Activated CD8-positive, alpha-beta T cell treated with anti-CD3 and anti-CD28 coated beads, Interleukin-2, amount 10 ng/mL, durations not matched to agents 7 days and 5 days (primary cell): ENCODE measurements around the gene CXorf51A. TPM values are rescaled to one million over a fixed set of nuclear protein-coding genes. Genes with fewer than 3 reads are reported as not detected.
"Not testable (repeated sequence)": the region's sequence is repeated elsewhere in the genome, so short reads cannot be mapped to it uniquely, and the experiment has no call there.

ENCODE experiments used
- ATAC-seq: fragments of 150-1000 bp; cut with Tn5 transposase; one replicate; pipeline ENCODE4 v1.10.0; 2021; ENCODE audit warnings: moderate library complexity
- CTCF ChIA-PET: fragments of 350-600 bp; sonication (Branson Sonifier 250); formaldehyde crosslinking; loops from one replicate; lab custom pipeline; 2021; ENCODE audit warnings: antibody characterized with exemption; lab: Charles Lee
- POLR2A ChIA-PET: fragments of 350-600 bp; sonication (Branson Sonifier 250); formaldehyde crosslinking; loops from one replicate; lab custom pipeline; 2021; ENCODE audit warnings: antibody characterized with exemption; lab: Charles Lee
- DNase-seq: peaks from one replicate; pipeline ENCODE4 v3.0.0-alpha.2; 2020
- H3K27ac Mint-ChIP-seq: one replicate; pipeline ENCODE4 v1.8.0; 2021; ENCODE audit warnings: mild to moderate bottlenecking, mixed read lengths
- H3K27me3 Mint-ChIP-seq: one replicate; pipeline ENCODE4 v1.8.0; 2021; ENCODE audit warnings: low read depth, mixed read lengths
- H3K36me3 Mint-ChIP-seq: one replicate; pipeline ENCODE4 v1.8.0; 2021; ENCODE audit warnings: low read depth, mixed read lengths
- H3K4me1 Mint-ChIP-seq: one replicate; pipeline ENCODE4 v1.8.0; 2021; ENCODE audit warnings: low read depth, mixed read lengths
- H3K4me3 Mint-ChIP-seq: one replicate; pipeline ENCODE4 v1.8.0; 2021; ENCODE audit warnings: mild to moderate bottlenecking, mixed read lengths
- H3K9me3 Mint-ChIP-seq: one replicate; pipeline ENCODE4 v1.8.0; 2022; ENCODE audit warnings: mixed read lengths; ENCODE audit not compliant: insufficient read depth
- total RNA-seq, 2 experiments: library from RNA; stranded (reverse); gene quantifications; one replicate each; pipeline ENCODE4 v1.2.3, GENCODE V29; 2021

The CXorf51A gene
- not detected for total RNA-seq

DNA sequence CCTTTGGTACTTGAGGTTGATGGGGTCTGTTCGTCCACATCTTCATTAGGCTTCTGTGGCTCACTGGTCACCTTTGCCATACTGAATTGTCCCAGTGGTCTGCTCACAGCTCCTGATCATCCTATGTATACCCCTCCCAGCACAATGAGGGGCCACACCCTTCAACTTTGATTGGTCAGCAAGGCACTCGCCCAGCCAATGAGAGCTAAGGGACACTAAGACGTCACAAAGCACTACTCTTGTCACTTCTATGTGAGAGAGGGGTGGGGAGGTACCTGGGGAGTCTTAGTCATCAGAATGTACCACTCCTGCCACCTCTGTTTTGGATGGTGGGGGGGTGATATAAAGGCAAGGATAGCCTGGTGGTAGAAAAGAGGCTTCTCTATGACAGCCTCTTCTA, at the start of gene CXorf51A:
Gene CXorf51A (minus strand): TSS at position 101 of the 400 bp plus-strand sequence. CDS start 21 bp downstream, at position 80.
- CTCF ChIA-PET, H3K36me3 Mint-ChIP-seq, POLR2A ChIA-PET, H3K27ac Mint-ChIP-seq, DNase-seq, H3K9me3 Mint-ChIP-seq, H3K4me3 Mint-ChIP-seq, H3K27me3 Mint-ChIP-seq, H3K4me1 Mint-ChIP-seq, ATAC-seq: not testable (repeated sequence)

DNA sequence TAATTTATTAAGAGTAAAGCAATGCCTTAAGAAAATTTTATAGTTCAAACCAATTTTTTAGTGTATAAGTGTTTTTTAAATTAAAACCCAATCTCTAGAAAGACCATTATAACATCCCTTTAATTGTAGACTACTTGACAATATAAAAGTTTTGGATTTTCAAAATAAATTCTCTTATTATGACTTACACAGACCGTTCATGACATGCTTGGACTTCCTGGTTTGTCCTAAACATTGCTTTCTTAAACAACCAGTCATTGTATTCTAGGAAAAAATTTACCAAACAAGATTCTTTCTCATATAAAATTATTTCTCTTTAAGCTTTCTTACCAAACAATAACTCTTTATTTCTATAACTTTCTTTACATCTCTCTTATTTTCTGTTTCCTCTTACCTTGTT, 49.0 kb upstream of the CXorf51A start:
- Mint-ChIP-seq H3K27ac (no peak overlapping the region), H3K9me3 (no peaks in the 10 kb centered on the region), H3K4me3 (no peak overlapping the region), H3K36me3 (no peaks in the 10 kb centered on the region), H3K4me1 (no peaks in the 10 kb centered on the region), H3K27me3 (no peaks in the 10 kb centered on the region)
- DNase-seq (no peak), ATAC-seq (no peak)
- ChIA-PET POLR2A (no interaction called here), CTCF (no interaction called here)

DNA sequence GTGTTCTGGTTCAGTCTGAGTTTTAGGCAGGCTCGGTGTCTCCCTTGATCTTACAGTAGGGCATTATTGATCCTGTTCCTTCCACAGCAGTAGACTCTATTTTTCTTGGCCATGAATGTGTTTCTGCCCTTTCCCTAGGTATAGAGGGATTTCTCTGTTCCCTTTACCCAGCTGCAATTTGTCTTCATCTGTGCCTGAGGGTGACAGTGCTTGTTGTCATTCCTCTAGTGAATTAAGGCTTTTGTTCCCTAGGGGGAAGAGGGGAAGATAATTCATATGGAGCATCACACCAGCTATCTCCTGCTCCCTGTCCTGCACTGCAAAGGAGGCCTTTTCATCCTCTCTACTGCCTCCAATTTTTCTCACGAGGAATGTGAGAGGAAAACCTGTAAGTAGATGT, 39.7 kb upstream of the CXorf51A start:
- no peaks in the 10 kb centered on the region for H3K4me1 Mint-ChIP-seq
- CTCF ChIA-PET = no interaction called here

DNA sequence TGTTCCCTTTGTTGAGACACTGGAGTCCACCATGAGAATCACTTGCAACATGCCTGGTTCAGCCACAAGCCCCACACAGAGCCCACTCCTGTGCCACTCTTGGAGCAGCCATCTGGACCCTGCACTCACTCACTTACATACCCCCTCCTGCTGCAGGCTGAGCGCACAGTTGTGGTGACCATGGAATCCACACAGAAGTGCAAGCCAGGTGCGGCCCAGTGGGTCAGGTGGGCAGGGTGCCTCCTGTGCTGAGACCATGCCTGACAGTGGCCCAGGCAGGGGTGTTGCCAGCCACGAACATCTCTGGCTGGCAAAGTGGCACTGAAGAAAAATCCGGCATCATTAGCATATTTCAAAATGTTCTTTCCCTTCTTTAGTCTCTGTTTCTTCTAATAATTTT, 17.4 kb upstream of the CXorf51A start:
- POLR2A ChIA-PET = no interaction called here
- no peak overlapping the region for H3K4me3 Mint-ChIP-seq
- no peak overlapping the region for H3K27ac Mint-ChIP-seq
- ATAC-seq (no peak), DNase-seq (no peak)
- no peaks in the 10 kb centered on the region for H3K9me3 Mint-ChIP-seq
- no peaks in the 10 kb centered on the region for H3K27me3 Mint-ChIP-seq
- CTCF ChIA-PET = no interaction called here
- no peaks in the 10 kb centered on the region for H3K4me1 Mint-ChIP-seq
- H3K36me3 Mint-ChIP-seq = no peaks in the 10 kb centered on the region

More for the DNA sequence above, 39.7 kb upstream of the CXorf51A start:
- Mint-ChIP-seq H3K27ac (no peak overlapping the region), H3K4me3 (no peak overlapping the region), H3K36me3 (no peaks in the 10 kb centered on the region), H3K9me3 (no peaks in the 10 kb centered on the region), H3K27me3 (no peaks in the 10 kb centered on the region)
- no peak for ATAC-seq
- POLR2A ChIA-PET = no interaction called here
- DNase-seq = no peak

DNA sequence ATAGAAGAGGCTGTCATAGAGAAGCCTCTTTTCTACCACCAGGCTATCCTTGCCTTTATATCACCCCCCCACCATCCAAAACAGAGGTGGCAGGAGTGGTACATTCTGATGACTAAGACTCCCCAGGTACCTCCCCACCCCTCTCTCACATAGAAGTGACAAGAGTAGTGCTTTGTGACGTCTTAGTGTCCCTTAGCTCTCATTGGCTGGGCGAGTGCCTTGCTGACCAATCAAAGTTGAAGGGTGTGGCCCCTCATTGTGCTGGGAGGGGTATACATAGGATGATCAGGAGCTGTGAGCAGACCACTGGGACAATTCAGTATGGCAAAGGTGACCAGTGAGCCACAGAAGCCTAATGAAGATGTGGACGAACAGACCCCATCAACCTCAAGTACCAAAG, 5.1 kb downstream of the CXorf51A start, which contains the start of gene CXorf51B:
Gene CXorf51B (plus strand): TSS at position 301 of the 400 bp plus-strand sequence. CDS start 21 bp downstream, at position 322.
- H3K27ac Mint-ChIP-seq, POLR2A ChIA-PET, H3K9me3 Mint-ChIP-seq, H3K27me3 Mint-ChIP-seq, CTCF ChIA-PET, H3K4me3 Mint-ChIP-seq, ATAC-seq, DNase-seq, H3K4me1 Mint-ChIP-seq, H3K36me3 Mint-ChIP-seq: not testable (repeated sequence)

Other genes with a start within 250 kb of the CXorf51A start
- gene CXorf51B, start 5.0 kb downstream of the CXorf51A start, total RNA-seq = not detected